GM19099 (cell line): ENCODE data around the gene LARGE1.

Experiments
- POLR2A ChIP-seq: IDR thresholded peaks from 3 replicates; pipeline ENCODE4 v1.6.1; 2011; ENCODE audit warnings: low read depth; ENCODE audit not compliant: insufficient read length; ENCODE audit errors: extremely low read depth

Gene LARGE1

GRCh38 chr22:33461698-33462434, 458.4 kb downstream of the LARGE1 start:
- no peak for TF ChIP-seq POLR2A

- TF ChIP-seq POLR2A, result no peak
These were observed 461.1 kb downstream of the LARGE1 start for GRCh38 chr22:33459137-33459536.

GRCh38 chr22:33456511-33456910, 463.8 kb downstream of the LARGE1 start:
- no peak for TF ChIP-seq POLR2A

GRCh38 chr22:33455036-33455435, 465.2 kb downstream of the LARGE1 start:
- no peak for TF ChIP-seq POLR2A

- TF ChIP-seq POLR2A, result no peak
These were observed 468.3 kb downstream of the LARGE1 start for GRCh38 chr22:33451866-33452469.

- TF ChIP-seq POLR2A, result no peak
These were observed 469.5 kb downstream of the LARGE1 start for GRCh38 chr22:33450756-33451155.

- TF ChIP-seq POLR2A, result no peak
These were observed 472.5 kb downstream of the LARGE1 start for GRCh38 chr22:33447733-33448132.

GRCh38 chr22:33443683-33444082, 476.6 kb downstream of the LARGE1 start:
- TF ChIP-seq POLR2A, result no peak

- no peak for TF ChIP-seq POLR2A
These were observed 479.5 kb downstream of the LARGE1 start for GRCh38 chr22:33440756-33441155.

GRCh38 chr22:33438273-33438672, 482.0 kb downstream of the LARGE1 start:
- no peak for TF ChIP-seq POLR2A

GRCh38 chr22:33431300-33431699, 489.0 kb downstream of the LARGE1 start:
- no peak for TF ChIP-seq POLR2A

- TF ChIP-seq POLR2A, result no peak
These were observed 491.0 kb downstream of the LARGE1 start for GRCh38 chr22:33429281-33429680.

- TF ChIP-seq POLR2A, result no peak
These were observed 492.8 kb downstream of the LARGE1 start for GRCh38 chr22:33427461-33427860.

GRCh38 chr22:33426451-33426850, 493.8 kb downstream of the LARGE1 start:
- TF ChIP-seq POLR2A, result no peak

- no peak for TF ChIP-seq POLR2A
These were observed 498.4 kb downstream of the LARGE1 start for GRCh38 chr22:33421859-33422258.

GRCh38 chr22:33418484-33418883, 501.8 kb downstream of the LARGE1 start:
- no peak for TF ChIP-seq POLR2A
